Body of pancreas (tissue), 4 donors: ENCODE results near the gene USP31. TPM values are rescaled to one million over a fixed set of nuclear protein-coding genes. Genes with fewer than 3 reads are reported as not detected.
A peak's percentile ranks its signal among the peaks of the same experiment; 100 is the strongest.

Source experiments
- ATAC-seq: fragments of 150-250 bp; one replicate; pipeline ENCODE4 v1.9.1; 2016
- DNase-seq, 4 donors: peaks; one replicate each; pipeline ENCODE4 v3.0.0-alpha.2; 2019
- H3K27ac ChIP-seq, 4 donors: fragments of 200-600 bp; sonication (generic); 1 replicate in 3 of 4; 2 replicates in 1 of 4; pipeline versions ENCODE4 v1.5.1 to v1.6.1; 2016 to 2019; ENCODE audit warnings: mild to moderate bottlenecking in 1 of 4, mixed read lengths in 1 of 4, moderate library complexity in 1 of 4
- H3K27me3 ChIP-seq, 2 donors: fragments of 200-600 bp; sonication (generic); one replicate each; pipeline ENCODE4 v1.6.0; 2016; ENCODE audit warnings: mild to moderate bottlenecking in 1 of 2
- H3K36me3 ChIP-seq, 2 donors: fragments of 200-600 bp; sonication (generic); replicated peaks in 1 of 2; 2 replicates each; pipeline ENCODE4 v1.5.1; 2016; ENCODE audit warnings: low read depth in 2 of 2; ENCODE audit not compliant: insufficient read depth in 1 of 2
- H3K4me1 ChIP-seq: fragments of 200-600 bp; sonication (generic); one replicate; pipeline ENCODE4 v1.6.0; 2016
- H3K4me3 ChIP-seq, 2 donors: fragments of 200-600 bp; sonication (generic); 1 replicate in 1 of 2; 2 replicates in 1 of 2; pipeline ENCODE4 v1.5.1; 2016 to 2019
- H3K9me3 ChIP-seq, 3 donors: fragments of 200-600 bp; sonication (generic); 1 replicate in 2 of 3; 2 replicates in 1 of 3; pipeline ENCODE4 v1.5.1; 2016
- POLR2A ChIP-seq, 3 donors: fragments of 450-650 bp; IDR thresholded peaks; one replicate each; pipeline ENCODE4 v1.6.1; 2016; ENCODE audit warnings: antibody characterized with exemption in 3 of 3, mild to moderate bottlenecking in 2 of 3
- WGBS, 2 donors: methylation state at CpG; one replicate each; pipeline ENCODE4 v1.1.5; 2017; 5-methylcytosine and 5-hydroxymethylcytosine counted together
- intact Hi-C: fragments of 100-400 bp; cut with DNase I; formaldehyde crosslinking; loops from one replicate; pipeline ENCODE4 v1.15.1; 2023
- total RNA-seq, 2 donors: library from RNA; depleted of rRNA; stranded (reverse); fragments of >200 nt; gene quantifications; one replicate each; pipeline ENCODE4 v1.1.0, GENCODE V29; 2016
- TF ChIP-seq, protein P1 (sequence below), 7 experiments: fragments of 450-650 bp in 4 of 7; fragments of 200-600 bp in 3 of 7; sonication (generic) in 3 of 7; IDR thresholded peaks; one replicate each; pipeline ENCODE4 v1.5.1; 2016 to 2019; ENCODE audit warnings: antibody characterized with exemption in 7 of 7

The USP31 gene
- total RNA-seq, 2 donors from 2014 or later = 5.2 to 8.6 TPM

GRCh38 chr16:23107936-23108335 lies 41.3 kb downstream of the USP31 start:
- no peak for ATAC-seq
- Histone ChIP-seq H3K27ac (no peak overlapping the region), H3K4me1 (peaks cover 21% of the 10 kb centered on the region), H3K27me3 (no peaks in the 10 kb centered on the region), H3K36me3 (no peaks in the 10 kb centered on the region), H3K4me3 (no peak overlapping the region), H3K9me3 (no peaks in the 10 kb centered on the region)
- TF ChIP-seq, protein P1, sequence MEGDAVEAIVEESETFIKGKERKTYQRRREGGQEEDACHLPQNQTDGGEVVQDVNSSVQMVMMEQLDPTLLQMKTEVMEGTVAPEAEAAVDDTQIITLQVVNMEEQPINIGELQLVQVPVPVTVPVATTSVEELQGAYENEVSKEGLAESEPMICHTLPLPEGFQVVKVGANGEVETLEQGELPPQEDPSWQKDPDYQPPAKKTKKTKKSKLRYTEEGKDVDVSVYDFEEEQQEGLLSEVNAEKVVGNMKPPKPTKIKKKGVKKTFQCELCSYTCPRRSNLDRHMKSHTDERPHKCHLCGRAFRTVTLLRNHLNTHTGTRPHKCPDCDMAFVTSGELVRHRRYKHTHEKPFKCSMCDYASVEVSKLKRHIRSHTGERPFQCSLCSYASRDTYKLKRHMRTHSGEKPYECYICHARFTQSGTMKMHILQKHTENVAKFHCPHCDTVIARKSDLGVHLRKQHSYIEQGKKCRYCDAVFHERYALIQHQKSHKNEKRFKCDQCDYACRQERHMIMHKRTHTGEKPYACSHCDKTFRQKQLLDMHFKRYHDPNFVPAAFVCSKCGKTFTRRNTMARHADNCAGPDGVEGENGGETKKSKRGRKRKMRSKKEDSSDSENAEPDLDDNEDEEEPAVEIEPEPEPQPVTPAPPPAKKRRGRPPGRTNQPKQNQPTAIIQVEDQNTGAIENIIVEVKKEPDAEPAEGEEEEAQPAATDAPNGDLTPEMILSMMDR (IDR thresholded peaks at IDR 0.05) = no peak
- no peak for TF ChIP-seq POLR2A (IDR thresholded peaks at IDR 0.05)
- DNase-seq = no peak
- WGBS, 2 donors = 60 to 66% methylated on average over 5 of the region's 5 CpGs
- intact Hi-C loops = no loop called here

DNA sequence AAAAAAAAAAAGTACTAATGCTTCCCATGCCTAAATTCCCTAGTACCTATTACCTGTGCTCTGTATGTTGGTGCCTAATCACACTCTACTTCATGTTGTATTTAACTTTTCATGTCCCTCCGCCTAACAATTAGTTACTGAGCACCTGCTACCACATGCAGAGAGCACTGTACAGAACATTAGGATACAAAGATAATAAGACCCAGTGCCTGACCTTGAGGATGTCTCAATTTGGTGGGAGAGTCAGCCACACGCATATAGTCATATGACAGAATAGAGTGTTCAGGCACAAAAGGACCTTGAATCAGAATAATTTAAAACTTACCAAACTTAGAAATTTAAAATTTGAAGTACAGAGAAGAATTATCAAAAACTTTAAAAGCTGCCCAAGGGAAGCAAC lies 42.1 kb downstream of the USP31 start:
- Histone ChIP-seq H3K4me1 (peaks cover 21% of the 10 kb centered on the region), H3K4me3 (no peak overlapping the region), H3K9me3 (no peaks in the 10 kb centered on the region), H3K27ac (no peak overlapping the region), H3K36me3 (no peaks in the 10 kb centered on the region), H3K27me3 (no peaks in the 10 kb centered on the region)
- intact Hi-C loops = no loop called here
- ATAC-seq (no peak), DNase-seq (no peak)
- WGBS, 2 donors = 89 to 98% methylated on average over 2 of the region's 2 CpGs
- TF ChIP-seq POLR2A (IDR thresholded peaks at IDR 0.05) = no peak
- TF ChIP-seq, protein P1 (IDR thresholded peaks at IDR 0.05) = no peak

- Histone ChIP-seq H3K4me3 (no peak overlapping the region), H3K27me3 (no peaks in the 10 kb centered on the region), H3K36me3 (no peaks in the 10 kb centered on the region), H3K4me1 (peaks cover 21% of the 10 kb centered on the region), H3K27ac (peak overlapping the region in 2 of 4 donors; percentile 0 to 72), H3K9me3 (no peaks in the 10 kb centered on the region)
- DNase-seq (peak in 1 of 4 donors; percentile 41), ATAC-seq (no peak)
- intact Hi-C loops = no loop called here
- TF ChIP-seq, protein P1 (IDR thresholded peaks at IDR 0.05) = no peak
- no peak for TF ChIP-seq POLR2A (IDR thresholded peaks at IDR 0.05)
- WGBS, 2 donors = 50 to 60% methylated on average over 5 of the region's 5 CpGs
Observed at GRCh38 chr16:23105309-23105708, 43.9 kb downstream of the USP31 start.

DNA sequence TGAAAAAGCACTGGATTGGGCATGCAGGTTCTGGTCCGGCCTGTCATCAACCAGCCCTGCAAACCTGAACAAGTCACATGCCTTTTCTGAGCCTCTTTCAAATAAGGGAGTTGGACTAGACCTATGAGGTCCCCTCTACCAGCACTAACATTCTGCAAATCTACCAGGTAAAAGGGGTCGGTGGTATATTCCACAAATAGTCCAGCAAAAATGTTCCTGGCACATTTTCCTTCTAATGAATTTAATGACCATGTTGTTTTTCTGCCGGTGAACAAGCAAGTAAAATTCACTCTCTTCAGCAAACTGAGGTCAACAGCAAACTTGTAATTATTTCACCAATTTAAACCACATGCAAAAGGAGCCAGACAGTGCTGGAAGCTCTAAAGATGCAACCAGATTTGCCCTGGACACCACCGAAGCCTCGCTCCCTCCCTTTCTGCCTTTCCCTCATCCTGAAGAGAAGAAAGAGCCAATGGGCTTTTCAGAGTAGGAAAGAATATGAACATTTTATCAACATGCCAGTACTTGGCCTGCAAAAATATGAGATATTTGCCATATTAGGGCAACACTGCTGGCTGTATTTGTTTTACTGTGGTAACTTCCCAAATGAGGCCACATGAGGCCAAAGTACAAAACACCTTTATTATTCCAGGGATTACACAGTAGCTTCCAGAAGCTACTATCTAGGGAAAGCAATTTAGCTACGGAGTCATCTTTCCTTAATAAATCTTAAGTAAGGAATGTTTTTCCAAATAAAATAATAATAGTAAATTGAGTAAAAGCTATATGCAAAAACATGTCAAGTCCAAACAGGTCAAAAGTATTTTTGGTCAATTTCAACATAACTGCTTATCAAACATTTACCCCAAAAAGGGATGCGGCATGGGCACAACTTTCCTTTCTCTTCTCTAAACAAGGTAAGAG lies 45.0 kb downstream of the USP31 start:
- DNase-seq (peak in 2 of 4 donors; percentile 14 to 46), ATAC-seq (peak; percentile 81)
- peak overlapping the region in 3 of 4 donors; percentile 0 to 72 (median 33) for H3K27ac ChIP-seq
- intact Hi-C loops = no loop called here
- peaks cover 21% of the 10 kb centered on the region for H3K4me1 ChIP-seq
- 63 to 65% methylated on average over 7 of the region's 7 CpGs for WGBS, 2 donors
- H3K9me3 ChIP-seq = no peaks in the 10 kb centered on the region
- TF ChIP-seq, protein P1 (IDR thresholded peaks at IDR 0.05) = no peak
- TF ChIP-seq POLR2A (IDR thresholded peaks at IDR 0.05) = no peak
- H3K27me3 ChIP-seq = no peaks in the 10 kb centered on the region
- no peak overlapping the region for H3K4me3 ChIP-seq
- H3K36me3 ChIP-seq = no peaks in the 10 kb centered on the region
